GM19238 (cell line): ENCODE data around the gene ADCY9.

Source experiments
- DNase-seq: peaks from one replicate; pipeline ENCODE4 v3.0.0; 2011; ENCODE audit warnings: low spot score; ENCODE audit not compliant: insufficient read length

Gene ADCY9

GRCh38 chr16:4006397-4006999 is 109.7 kb downstream of the ADCY9 start:
- DNase-seq: no peak

GRCh38 chr16:4005731-4006130 is 110.5 kb downstream of the ADCY9 start:
- DNase-seq: no peak

- no peak for DNase-seq
Measured at GRCh38 chr16:4005281-4005680, 111.0 kb downstream of the ADCY9 start.

- no peak for DNase-seq
Measured at GRCh38 chr16:4004206-4004605, 112.0 kb downstream of the ADCY9 start.

- no peak for DNase-seq
Measured at GRCh38 chr16:4003576-4003975, 112.7 kb downstream of the ADCY9 start.

- no peak for DNase-seq
Measured at GRCh38 chr16:4003166-4003565, 113.1 kb downstream of the ADCY9 start.

GRCh38 chr16:4002121-4002520 is 114.1 kb downstream of the ADCY9 start:
- DNase-seq: no peak

GRCh38 chr16:3999479-4000325 is 116.5 kb downstream of the ADCY9 start:
- no peak for DNase-seq

- no peak for DNase-seq
Measured at GRCh38 chr16:3998793-3999478, 117.3 kb downstream of the ADCY9 start.

- DNase-seq: no peak
Measured at GRCh38 chr16:3997231-3997841, 118.9 kb downstream of the ADCY9 start.

- no peak for DNase-seq
Measured at GRCh38 chr16:3995001-3995400, 121.2 kb downstream of the ADCY9 start.

- no peak for DNase-seq
Measured at GRCh38 chr16:3993052-3993785, 123.0 kb downstream of the ADCY9 start.

GRCh38 chr16:3992297-3993051 is 123.8 kb downstream of the ADCY9 start:
- DNase-seq: no peak

- DNase-seq: no peak
Measured at GRCh38 chr16:3988824-3989223, 127.4 kb downstream of the ADCY9 start.

- no peak for DNase-seq
Measured at GRCh38 chr16:3988011-3988410, 128.2 kb downstream of the ADCY9 start.

- no peak for DNase-seq
Measured at GRCh38 chr16:3987231-3987630, 129.0 kb downstream of the ADCY9 start.

- no peak for DNase-seq
Measured at GRCh38 chr16:3986235-3986544, 130.1 kb downstream of the ADCY9 start.

GRCh38 chr16:3984111-3985060 is 131.9 kb downstream of the ADCY9 start:
- DNase-seq: no peak

- DNase-seq: no peak
Measured at GRCh38 chr16:3983081-3983520, 133.1 kb downstream of the ADCY9 start.

- DNase-seq: no peak
Measured at GRCh38 chr16:3982216-3982615, 134.0 kb downstream of the ADCY9 start.
